Lower leg skin (tissue), 4 donors: Measurements from ENCODE around the gene PRLR. TPM values are rescaled to one million over a fixed set of nuclear protein-coding genes. Genes with fewer than 3 reads are reported as not detected.
"Not testable (repeated sequence)": the region's sequence is repeated elsewhere in the genome, so short reads cannot be mapped to it uniquely, and the experiment has no call there.

Source experiments
- DNase-seq, 2 donors: peaks; one replicate each; pipeline ENCODE4 v3.0.0-alpha.2; 2019; ENCODE audit warnings: low spot score in 2 of 2
- H3K4me3 ChIP-seq: fragments of 200-600 bp; sonication (generic); 2 replicates; pipeline ENCODE4 v1.5.1; 2017; ENCODE audit warnings: mild to moderate bottlenecking, low read depth; ENCODE audit not compliant: poor library complexity, severe bottlenecking
- POLR2A ChIP-seq, 2 donors: fragments of 450-650 bp; IDR thresholded peaks; one replicate each; pipeline ENCODE4 v1.6.1; 2016 to 2017; ENCODE audit warnings: antibody characterized with exemption in 2 of 2, mild to moderate bottlenecking in 1 of 2, moderate library complexity in 1 of 2
- WGBS, 2 donors: methylation state at CpG; one replicate each; pipeline ENCODE4 v1.1.5; 2018; 5-methylcytosine and 5-hydroxymethylcytosine counted together
- intact Hi-C: fragments of 100-400 bp; cut with DNase I; formaldehyde crosslinking; loops from one replicate; pipeline ENCODE4 v1.15.0; 2023; ENCODE audit warnings: low total_unique reads
- total RNA-seq, 4 donors: library from RNA; depleted of rRNA; stranded (reverse); fragments of >200 nt; gene quantifications; one replicate each; pipeline ENCODE4 v1.1.0, GENCODE V29; 2016
- TF ChIP-seq, protein P1 (sequence below), 3 donors: fragments of 450-650 bp; IDR thresholded peaks; one replicate each; pipeline ENCODE4 v1.5.1; 2016; ENCODE audit warnings: antibody characterized with exemption in 3 of 3, mild to moderate bottlenecking in 3 of 3, moderate library complexity in 2 of 3

PRLR gene
- total RNA-seq, 4 donors from 2014 or later: 6.1 to 11.4 (median 8.1) TPM

DNA sequence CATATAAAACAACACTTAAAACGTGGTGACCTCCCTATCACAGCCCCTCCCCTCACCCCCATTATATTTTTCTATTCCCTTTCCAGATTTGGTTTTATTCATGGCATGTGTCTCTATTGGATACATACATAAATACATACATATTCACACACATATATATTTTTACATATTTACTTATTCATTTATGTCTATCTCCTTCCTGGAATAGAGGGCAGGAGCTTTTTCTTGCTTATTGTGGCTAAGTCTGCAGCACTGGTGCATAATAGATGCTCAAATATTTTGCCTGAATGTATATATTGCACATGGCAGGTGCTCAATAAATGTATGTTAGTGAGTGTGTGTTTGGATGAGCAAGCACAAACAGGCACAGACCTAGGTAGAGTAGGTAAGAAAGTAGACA, 185.0 kb downstream of the PRLR start:
- intact Hi-C loops: no loop called here
- TF ChIP-seq, protein P1, sequence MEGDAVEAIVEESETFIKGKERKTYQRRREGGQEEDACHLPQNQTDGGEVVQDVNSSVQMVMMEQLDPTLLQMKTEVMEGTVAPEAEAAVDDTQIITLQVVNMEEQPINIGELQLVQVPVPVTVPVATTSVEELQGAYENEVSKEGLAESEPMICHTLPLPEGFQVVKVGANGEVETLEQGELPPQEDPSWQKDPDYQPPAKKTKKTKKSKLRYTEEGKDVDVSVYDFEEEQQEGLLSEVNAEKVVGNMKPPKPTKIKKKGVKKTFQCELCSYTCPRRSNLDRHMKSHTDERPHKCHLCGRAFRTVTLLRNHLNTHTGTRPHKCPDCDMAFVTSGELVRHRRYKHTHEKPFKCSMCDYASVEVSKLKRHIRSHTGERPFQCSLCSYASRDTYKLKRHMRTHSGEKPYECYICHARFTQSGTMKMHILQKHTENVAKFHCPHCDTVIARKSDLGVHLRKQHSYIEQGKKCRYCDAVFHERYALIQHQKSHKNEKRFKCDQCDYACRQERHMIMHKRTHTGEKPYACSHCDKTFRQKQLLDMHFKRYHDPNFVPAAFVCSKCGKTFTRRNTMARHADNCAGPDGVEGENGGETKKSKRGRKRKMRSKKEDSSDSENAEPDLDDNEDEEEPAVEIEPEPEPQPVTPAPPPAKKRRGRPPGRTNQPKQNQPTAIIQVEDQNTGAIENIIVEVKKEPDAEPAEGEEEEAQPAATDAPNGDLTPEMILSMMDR (IDR thresholded peaks at IDR 0.05): no peak
- TF ChIP-seq POLR2A (IDR thresholded peaks at IDR 0.05): no peak
- WGBS, 2 donors: 34 to 57% methylated on average over 1 of the region's 1 CpG
- no peak for DNase-seq
- H3K4me3 ChIP-seq: no peak overlapping the region

DNA sequence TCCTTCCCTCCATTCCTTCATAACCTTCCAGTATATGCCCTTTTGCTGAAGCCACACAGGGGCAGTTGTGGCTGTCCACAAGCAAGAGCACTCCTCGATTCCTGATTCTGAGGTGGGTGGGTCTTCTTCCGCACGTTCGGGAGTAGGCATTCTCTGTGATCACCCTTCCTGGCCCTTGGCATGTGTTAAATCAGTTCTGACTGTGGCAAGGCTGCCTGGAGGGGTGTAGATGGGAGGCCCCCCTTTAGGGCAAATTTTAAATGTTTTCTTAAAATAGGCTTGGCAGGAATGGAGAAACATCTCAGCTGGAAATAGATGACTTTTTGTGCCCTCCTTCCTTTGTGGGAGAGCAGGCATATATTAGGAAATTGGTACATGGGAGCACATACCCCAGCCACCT, 185.6 kb downstream of the PRLR start:
- WGBS, 2 donors: 68 to 73% methylated on average over 4 of the region's 4 CpGs
- no peak for TF ChIP-seq POLR2A (IDR thresholded peaks at IDR 0.05)
- H3K4me3 ChIP-seq: no peak overlapping the region
- intact Hi-C loops: no loop called here
- DNase-seq: no peak

DNA sequence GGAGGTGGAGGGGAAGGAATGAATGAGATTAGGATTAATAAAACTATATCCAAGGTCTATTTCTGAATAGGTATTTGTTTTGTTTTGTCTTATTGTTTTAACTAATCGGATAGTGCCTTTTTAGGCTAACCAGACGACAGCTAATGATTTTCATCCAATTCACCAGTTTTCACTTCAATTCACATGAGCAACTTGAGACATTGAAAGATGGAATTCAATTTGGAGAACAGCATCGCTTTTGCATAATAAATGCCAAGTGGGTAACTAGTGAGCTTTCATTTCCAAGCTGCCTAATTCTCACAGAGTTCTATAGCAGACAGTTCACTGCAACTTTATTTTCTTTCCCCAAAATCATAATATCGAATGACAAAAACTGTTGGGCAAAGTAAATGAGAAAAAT, 187.5 kb downstream of the PRLR start:
- TF ChIP-seq, protein P1 (IDR thresholded peaks at IDR 0.05): no peak
- TF ChIP-seq POLR2A (IDR thresholded peaks at IDR 0.05): no peak
- no peak for DNase-seq
- WGBS, 2 donors: 65 to 69% methylated on average over 4 of the region's 4 CpGs
- intact Hi-C loops: no loop called here
- no peak overlapping the region for H3K4me3 ChIP-seq

DNA sequence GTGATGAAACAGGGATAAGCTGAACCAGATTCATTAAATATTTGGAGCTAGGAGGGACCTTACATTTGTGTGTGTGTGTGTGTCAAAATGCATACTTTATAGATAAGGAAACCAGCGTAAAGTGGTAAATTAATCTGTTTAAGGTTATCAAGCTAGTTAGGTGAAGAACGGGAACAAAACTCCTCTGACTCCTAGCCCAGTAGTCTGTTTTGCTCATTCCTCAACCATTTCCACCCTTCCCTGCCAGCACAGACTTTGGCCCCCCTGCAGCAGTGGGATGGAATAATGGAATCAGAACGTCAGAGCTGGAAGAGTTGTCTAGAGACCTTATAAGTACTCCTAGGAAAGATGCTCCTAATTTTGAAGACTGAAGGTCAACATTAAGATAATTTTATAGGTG, 189.0 kb downstream of the PRLR start:
- intact Hi-C loops: no loop called here
- no peak overlapping the region for H3K4me3 ChIP-seq
- no peak for DNase-seq
- no peak for TF ChIP-seq POLR2A (IDR thresholded peaks at IDR 0.05)
- TF ChIP-seq, protein P1 (IDR thresholded peaks at IDR 0.05): no peak
- WGBS, 2 donors: 38 to 49% methylated on average over 3 of the region's 3 CpGs

DNA sequence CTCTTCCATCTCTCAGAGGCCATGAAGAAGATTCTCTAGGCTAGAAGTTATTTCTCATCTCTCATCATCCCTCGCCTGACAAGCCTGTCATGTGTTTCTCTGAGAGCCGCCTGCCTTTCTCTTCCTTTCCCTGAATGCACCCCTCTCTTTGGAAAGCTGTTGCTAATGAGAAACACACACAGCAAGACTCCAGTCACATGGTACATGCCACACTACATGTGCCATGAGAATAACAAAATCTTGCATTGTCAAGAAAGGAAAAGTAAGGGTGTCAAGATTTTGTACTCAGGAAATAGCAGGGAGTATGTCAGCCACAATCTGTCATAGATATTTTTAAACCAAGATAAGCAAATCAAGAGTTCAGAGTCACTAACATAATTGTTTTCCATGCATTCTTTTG, 191.4 kb downstream of the PRLR start:
- no peak for TF ChIP-seq POLR2A (IDR thresholded peaks at IDR 0.05)
- TF ChIP-seq, protein P1 (IDR thresholded peaks at IDR 0.05): no peak
- no peak overlapping the region for H3K4me3 ChIP-seq
- intact Hi-C loops: no loop called here
- no peak for DNase-seq
- WGBS, 2 donors: 63 to 71% methylated on average over 2 of the region's 2 CpGs

DNA sequence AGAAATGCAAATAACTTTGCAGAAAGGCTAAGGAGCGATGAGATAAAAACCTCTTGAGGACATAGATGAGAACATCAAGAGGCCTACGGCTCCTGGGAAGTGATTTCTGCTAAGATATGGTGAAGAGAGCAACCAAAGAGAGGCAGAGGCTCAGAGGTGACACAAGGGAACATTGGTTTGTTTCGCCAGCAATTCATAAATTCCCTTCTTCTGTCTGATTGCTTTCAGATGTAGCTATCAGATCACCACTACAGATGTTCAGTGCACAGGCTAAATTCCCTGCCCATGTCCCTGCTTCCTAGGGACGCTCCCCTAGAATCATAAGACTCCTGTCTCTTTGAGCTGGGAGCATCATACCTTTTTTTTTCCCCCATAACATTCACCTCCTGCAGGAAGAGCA, 193.8 kb downstream of the PRLR start:
- no peak for DNase-seq
- WGBS, 2 donors: 60% methylated on average over 4 of the region's 4 CpGs
- no peak overlapping the region for H3K4me3 ChIP-seq
- TF ChIP-seq, protein P1 (IDR thresholded peaks at IDR 0.05): no peak
- no peak for TF ChIP-seq POLR2A (IDR thresholded peaks at IDR 0.05)
- intact Hi-C loops: no loop called here

DNA sequence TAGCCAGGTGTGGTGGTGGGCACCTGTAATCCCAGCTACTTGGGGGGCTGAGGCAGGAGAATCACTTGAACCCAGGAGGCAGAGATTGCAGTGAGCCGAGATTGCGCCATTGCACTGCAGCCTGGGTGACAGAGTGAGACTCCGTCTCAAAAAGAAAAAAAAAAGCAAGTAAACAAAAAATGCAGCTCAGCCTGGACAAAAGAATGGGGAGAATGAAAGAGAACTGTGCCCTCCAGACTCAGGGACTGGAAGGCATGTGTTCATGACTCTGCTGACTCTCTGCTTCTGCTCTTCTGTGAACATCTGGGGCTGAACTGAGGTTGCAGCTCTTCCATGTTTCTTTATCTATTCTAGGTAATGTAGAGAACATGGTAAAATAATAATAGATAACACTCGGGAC, 194.4 kb downstream of the PRLR start:
- H3K4me3 ChIP-seq, DNase-seq, intact Hi-C loops: not testable (repeated sequence)
- 57 to 65% methylated on average over 4 of the region's 4 CpGs for WGBS, 2 donors
